HepG2 (cell line): ENCODE measurements around the gene ABCF1. TPM values are rescaled to one million over a fixed set of nuclear protein-coding genes. Genes with fewer than 3 reads are reported as not detected.
A peak's percentile ranks its signal among the peaks of the same experiment; 100 is the strongest.

Source experiments
- ARNT ChIP-seq: fragments of 450-650 bp; IDR thresholded peaks from 2 replicates; pipeline ENCODE4 v1.6.1; 2017
- ATM ChIP-seq: fragments of 450-650 bp; IDR thresholded peaks from 2 replicates; pipeline ENCODE4 v1.7.1; 2017; ENCODE audit warnings: mild to moderate bottlenecking, borderline replicate concordance
- CBX1 ChIP-seq: IDR thresholded peaks from one replicate; pipeline ENCODE4 v1.6.1; 2016; ENCODE audit warnings: antibody characterized with exemption, low read depth
- CHD4 ChIP-seq: fragments of 200-600 bp; sonication (generic); IDR thresholded peaks from 2 replicates; pipeline ENCODE4 v1.7.0; 2017; ENCODE audit warnings: mild to moderate bottlenecking, low read length, borderline replicate concordance
- HMG20A ChIP-seq: IDR thresholded peaks from 2 replicates; pipeline ENCODE4 v1.6.1; 2016; ENCODE audit warnings: borderline replicate concordance
- KDM5B ChIP-seq: sonication (generic); formaldehyde crosslinking; IDR thresholded peaks from 2 replicates; pipeline ENCODE4 v1.4.0; 2020; ENCODE audit warnings: missing genetic modification reagents, mild to moderate bottlenecking, borderline replicate concordance
- KIAA2018 ChIP-seq: sonication (generic); formaldehyde crosslinking; IDR thresholded peaks from 2 replicates; pipeline ENCODE4 v1.5.0; 2020; ENCODE audit warnings: mild to moderate bottlenecking, missing genetic modification reagents, borderline replicate concordance
- MAFK ChIP-seq, 2 experiments: IDR thresholded peaks in 1 of 2; conservative IDR thresholded peaks in 1 of 2; 2 replicates each; pipeline ENCODE4 v1.6.1; 2011; ENCODE audit warnings: improper control_type of control experiment in 2 of 2, low read length in 2 of 2
- RBAK ChIP-seq: sonication (generic); formaldehyde crosslinking; IDR thresholded peaks from 2 replicates; pipeline ENCODE4 v1.5.1; 2020; ENCODE audit warnings: mild to moderate bottlenecking, missing genetic modification reagents
- SIN3B ChIP-seq: fragments of 150-350 bp; IDR thresholded peaks from 2 replicates; pipeline ENCODE4 v1.6.1; 2014; ENCODE audit warnings: low read length
- SMAD3 ChIP-seq: sonication (generic); formaldehyde crosslinking; IDR thresholded peaks from 2 replicates; pipeline ENCODE4 v1.4.0; 2020; ENCODE audit warnings: missing genetic modification reagents
- U2AF1 ChIP-seq: fragments of 200-400 bp; formaldehyde crosslinking; optimal IDR thresholded peaks from 2 replicates; pipeline ENCODE3; 2017; ENCODE audit warnings: mild to moderate bottlenecking, low read depth, low read length
- ZNF124 ChIP-seq: sonication (generic); formaldehyde crosslinking; IDR thresholded peaks from 2 replicates; pipeline ENCODE4 v1.4.0; 2020; ENCODE audit warnings: missing genetic modification reagents
- ZNF407 ChIP-seq: sonication (generic); formaldehyde crosslinking; IDR thresholded peaks from one replicate; pipeline ENCODE4 v1.5.1; 2020; ENCODE audit warnings: mild to moderate bottlenecking, missing genetic modification reagents; ENCODE audit errors: not compliant biosample characterization
- polyA plus RNA-seq, 8 experiments: library from polyadenylated mRNA; depleted of rRNA in 3 of 8; stranded (reverse) in 7 of 8; unstranded in 1 of 8; fragments of >200 nt; fragmentation: Illumina TruSeq in 4 of 8; extraction: Trizol in 4 of 8; gene quantifications; 2 replicates each; pipeline versions ENCODE4 v1.2.1 to v1.2.3, GENCODE V29; 2011 to 2016; ENCODE audit warnings: low read depth in 4 of 8, missing spikeins in 1 of 8, mixed read lengths in 1 of 8; ENCODE audit not compliant: insufficient read depth in 1 of 8
- total RNA-seq, 5 experiments: library from RNA; depleted of rRNA; stranded (reverse); fragments of >200 nt; fragmentation: Illumina TruSeq; extraction: Trizol; gene quantifications; 2 replicates each; pipeline ENCODE4 v1.2.3, GENCODE V29; 2016; ENCODE audit warnings: low read depth in 1 of 5

ABCF1 gene
- total and polyA plus RNA-seq, 2 of the 13 experiments (the other 11 are each of a cell fraction or from before 2014, with no cell fraction given): 25.4 to 98.9 TPM

- TF ChIP-seq KIAA2018 (CRISPR knock-in tag) (no peak), ZNF407 (CRISPR knock-in tag) (peak; percentile 38), KDM5B (CRISPR knock-in tag) (peak; percentile 98), U2AF1 (no peak), ARNT (no peak), RBAK (CRISPR knock-in tag) (no peak), ZNF124 (peak; percentile 96), ATM (no peak), SIN3B (peak; percentile 76), HMG20A (CRISPR knock-in tag) (no peak), SMAD3 (CRISPR knock-in tag) (peak; percentile 82), MAFK (conservative IDR thresholded peaks at IDR 0.05 in 1 of 2, IDR thresholded peaks at IDR 0.05 in 1 of 2; ENCODE audit: low read length in 2 of 2) (no peak), CHD4 (no peak), CBX1 (peak; percentile 42)
Measured at GRCh38 chr6:30571075-30571761, at the start of gene ABCF1 (continued).
